GM21423 (cell line): ENCODE data around the gene GLG1.
"Not testable (repeated sequence)": the region's sequence is repeated elsewhere in the genome, so short reads cannot be mapped to it uniquely, and the experiment has no call there.

ENCODE experiments used
- ATAC-seq: cut with Tn5 transposase; IDR thresholded peaks from one replicate; pipeline ENCODE4 v1.9.1; 2021; ENCODE audit warnings: mild to moderate bottlenecking, moderate library complexity; ENCODE audit not compliant: unreplicated experiment

GLG1 gene

DNA sequence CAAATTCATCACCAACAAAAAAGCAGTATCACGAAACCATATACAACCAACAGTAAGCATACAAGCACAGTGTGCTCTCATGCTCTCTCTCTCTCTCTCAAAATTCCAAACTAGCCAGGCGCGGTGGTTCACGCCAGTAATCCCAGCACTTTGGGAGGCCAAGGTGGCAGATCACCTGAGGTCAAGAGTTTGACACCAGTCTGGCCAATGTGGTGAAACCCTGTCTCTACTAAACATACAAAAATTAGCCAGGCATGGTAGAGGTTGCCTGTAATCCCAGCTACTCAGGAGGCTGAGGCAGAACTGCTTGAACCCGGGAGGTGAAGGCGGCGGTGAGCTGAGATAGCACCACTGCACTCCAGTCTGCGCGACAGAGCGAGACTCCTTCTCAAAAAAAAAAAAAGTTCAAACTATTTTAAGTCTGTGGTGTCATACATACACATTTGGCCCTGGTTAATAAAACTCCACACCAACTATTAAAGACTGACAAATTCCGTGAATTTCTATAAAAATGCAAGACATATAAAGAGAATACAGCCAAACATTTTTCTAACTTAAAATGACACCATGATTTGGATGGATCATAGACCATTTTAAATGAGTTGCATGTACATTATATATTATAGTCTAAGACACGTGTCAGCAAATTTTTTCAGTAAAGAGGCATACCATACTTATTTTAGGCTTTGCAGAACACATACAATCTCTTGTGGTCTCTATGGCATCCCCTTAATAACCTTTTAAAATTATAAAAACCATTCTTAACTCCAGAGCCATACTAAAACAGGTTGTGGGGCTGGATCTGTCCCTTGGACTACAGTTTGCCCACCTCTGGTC is 30.9 kb downstream of the GLG1 start:
- no peak for ATAC-seq

- no peak for ATAC-seq
Measured at GRCh38 chr16:74575175-74575806, 31.6 kb downstream of the GLG1 start.

DNA sequence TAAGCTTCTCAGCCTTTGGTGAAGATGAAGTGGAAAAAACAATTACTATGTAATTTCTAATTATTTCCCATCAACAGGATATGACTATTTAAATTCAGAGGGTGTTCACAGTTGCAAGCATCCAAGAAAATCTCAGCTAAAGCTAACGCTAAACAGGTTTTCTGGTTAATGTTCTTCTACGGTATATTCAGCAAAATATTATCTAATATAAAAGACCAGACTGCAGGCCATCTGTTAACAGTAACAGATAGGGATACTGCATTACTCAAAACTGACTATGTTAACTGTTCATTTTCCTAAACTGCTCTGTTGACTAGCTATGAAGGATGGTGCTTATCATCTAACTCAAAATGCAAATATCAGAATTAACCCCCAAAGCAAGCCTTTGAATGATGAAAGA is 32.8 kb downstream of the GLG1 start:
- no peak for ATAC-seq

DNA sequence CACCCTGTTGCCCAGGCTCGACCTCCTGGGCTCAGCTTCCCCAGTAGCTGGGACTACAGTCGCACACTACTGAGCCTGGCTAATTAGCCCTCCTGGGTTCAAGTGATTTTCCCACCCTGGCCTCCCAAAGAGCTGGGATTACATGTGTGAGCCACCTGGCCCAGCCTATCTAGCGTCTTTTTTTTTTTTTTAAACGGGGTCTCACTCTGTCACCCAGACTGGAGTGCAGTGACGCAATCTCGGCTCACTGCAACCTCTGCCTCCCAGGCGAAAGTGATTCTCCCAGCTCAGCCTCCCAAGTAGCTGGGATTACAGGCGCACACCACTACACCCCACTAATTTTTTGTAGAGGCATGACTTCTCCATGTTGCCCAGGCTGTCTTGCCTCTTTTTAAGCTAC is 33.3 kb downstream of the GLG1 start:
- no peak for ATAC-seq

DNA sequence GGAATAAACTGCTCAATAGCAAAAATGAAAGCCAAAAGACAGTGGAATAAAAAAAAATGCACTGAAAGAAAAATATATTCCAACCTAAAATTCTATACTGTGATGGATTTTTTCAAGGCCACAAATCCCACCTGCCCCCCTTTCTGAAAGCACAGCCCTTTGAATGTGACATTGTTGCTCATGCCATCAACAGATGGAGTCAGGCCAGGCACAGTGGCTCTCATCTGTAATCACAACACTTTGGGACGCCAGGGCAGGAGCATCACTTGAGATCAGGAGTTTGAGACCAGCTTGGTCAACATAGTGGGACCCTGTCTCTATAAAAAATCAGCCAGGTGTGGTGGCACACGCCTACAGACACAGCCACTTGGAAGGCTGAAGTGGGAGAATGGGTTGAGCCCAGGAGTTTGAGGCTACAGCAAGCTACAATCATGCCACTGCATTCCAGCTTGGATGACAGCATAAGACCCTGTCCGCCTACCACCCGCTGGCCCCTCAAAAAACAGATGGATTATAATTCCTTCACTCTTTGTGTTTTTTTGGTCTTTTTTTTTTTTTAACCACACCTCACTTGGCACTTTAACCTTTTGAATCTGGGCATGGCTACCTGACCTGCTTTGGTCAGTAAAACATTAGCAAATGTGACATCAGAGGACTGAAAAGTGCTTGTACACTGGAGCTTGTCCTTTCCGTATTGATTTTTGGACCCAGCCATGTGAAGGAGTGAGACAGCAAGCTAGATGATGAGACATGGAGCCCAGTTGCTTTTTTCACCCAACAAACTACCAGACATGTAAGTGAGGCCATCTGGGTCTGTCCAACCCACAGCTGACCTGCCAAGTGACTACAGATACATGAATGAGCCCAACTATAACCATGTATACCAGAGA is 36.3 kb downstream of the GLG1 start:
- no peak for ATAC-seq

DNA sequence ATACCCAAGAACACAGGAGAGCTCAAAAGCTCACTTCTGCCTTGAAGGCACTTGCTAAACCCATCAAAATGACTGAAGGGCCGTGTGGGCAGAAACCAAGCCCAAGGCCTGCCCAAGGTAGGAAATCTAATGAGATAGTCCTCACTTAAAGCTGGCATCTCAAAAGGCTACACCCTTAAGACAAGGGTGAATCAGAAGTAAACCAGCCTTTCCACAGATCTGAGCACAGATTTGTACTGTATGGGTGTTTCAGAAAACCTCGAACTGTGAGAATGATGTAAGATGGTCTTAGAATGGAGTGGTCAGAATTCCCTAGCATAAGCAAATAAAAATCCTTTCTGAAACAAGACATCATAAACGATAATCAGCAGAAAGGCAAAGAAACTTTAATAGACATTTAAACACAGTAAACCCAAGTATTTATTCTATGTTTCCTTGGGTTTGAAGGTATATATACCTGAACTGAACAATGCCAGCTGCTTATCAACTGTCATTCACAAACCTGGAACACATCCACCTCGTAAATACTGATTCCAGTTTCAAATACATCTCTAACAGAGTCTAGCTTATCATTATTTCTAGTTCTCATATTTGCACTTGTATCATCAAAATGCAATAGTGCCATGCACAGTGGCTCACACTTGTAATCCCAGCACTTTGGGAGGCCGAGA is 37.8 kb downstream of the GLG1 start:
- ATAC-seq = no peak

DNA sequence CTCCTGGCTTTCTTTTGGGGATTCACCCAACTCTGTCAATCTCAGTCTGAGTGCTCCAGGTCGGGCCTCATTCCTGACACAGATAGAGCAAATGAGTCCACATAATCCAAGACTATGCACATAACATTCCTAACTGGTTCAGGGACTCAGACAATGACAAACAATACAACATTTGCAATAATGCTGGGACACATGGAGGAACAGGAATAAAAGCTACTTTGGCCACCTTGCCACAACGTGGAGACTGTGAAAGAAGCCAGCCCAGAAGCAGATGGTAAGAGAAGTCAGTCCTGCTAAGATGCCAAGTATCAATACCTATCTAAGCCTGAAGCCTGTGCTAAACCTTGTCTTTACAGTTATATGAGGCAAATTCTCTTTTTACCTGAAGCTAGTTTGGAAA is 39.0 kb downstream of the GLG1 start:
- no peak for ATAC-seq

DNA sequence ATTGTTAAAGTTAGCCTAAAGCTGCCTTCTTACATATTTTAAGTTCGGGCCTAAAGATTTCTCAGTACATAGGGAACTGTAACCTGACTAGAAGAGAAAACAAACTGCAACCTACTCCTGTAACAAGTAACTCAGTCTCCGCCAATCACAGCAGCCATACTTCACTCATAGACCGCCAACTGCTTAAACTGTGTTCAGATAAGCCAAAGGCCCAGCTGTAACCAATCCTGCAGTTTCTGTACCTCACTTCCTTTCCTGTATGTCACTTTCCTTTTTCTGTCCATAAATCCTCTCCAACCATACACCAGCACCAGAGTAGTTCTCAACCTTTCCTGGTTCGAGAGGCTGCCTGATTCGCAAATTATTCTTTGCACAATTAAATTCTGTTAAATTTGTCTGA is 41.5 kb downstream of the GLG1 start:
- ATAC-seq = no peak

GRCh38 chr16:74564451-74564984 is 42.4 kb downstream of the GLG1 start:
- no peak for ATAC-seq

DNA sequence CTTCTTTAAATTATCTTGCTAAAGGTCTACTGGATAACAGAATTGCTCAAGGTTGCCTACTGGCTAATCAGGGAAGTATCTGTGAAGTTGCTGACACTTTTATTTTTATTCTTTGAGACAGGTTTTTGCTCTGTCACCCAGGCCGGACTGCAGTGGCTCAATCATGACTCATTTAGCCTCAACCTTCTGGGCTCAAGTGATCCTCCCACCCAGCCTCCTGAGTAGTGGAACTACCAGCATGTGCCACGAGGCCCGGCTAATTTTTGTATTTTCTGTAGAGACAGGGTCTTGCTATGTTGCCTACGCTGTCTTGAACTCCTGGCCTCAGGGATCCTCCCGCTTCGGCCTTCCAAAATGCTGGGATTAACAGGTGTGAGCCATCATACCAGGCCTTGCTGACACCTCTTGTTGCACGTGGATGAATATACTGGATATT is 43.1 kb downstream of the GLG1 start:
- ATAC-seq = no peak

DNA sequence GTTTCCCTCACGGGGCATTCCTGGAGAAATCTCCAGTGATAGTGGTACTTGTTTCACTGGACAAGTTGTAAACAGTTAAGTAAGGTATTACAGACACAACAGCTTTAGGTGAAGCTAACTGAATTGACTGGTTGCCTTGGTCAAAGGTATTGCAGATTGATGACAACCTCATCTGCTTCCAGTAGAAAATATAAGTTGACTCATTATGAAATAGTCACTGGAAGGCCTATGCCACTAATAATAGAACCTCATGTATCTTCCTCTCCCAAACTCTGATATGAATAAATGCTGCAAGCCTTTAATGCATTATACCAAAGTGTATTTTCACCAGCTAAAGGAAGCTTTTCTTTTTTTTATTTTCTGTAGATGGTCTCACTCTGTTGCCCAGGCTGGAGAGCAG is 44.8 kb downstream of the GLG1 start:
- ATAC-seq = no peak

DNA sequence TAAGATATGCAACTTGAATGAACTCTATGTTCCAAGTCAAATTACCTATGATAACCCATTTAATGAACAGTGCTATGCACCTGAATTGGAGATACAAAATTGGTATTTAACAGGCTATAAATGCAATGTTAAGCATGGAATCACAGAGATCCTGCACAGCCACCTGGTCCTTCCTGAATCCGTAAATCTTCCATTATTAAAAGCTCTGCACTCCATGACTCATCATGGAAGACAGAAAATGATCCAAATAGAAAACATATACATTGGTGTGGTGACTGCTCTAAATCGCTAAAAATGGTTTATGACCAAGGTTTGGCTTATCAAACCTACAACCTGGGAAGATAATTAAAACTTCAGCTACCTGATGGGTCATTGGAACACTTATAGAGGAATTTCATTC is 45.3 kb downstream of the GLG1 start:
- ATAC-seq = no peak

GRCh38 chr16:74560912-74561311 is 46.0 kb downstream of the GLG1 start:
- ATAC-seq = no peak

DNA sequence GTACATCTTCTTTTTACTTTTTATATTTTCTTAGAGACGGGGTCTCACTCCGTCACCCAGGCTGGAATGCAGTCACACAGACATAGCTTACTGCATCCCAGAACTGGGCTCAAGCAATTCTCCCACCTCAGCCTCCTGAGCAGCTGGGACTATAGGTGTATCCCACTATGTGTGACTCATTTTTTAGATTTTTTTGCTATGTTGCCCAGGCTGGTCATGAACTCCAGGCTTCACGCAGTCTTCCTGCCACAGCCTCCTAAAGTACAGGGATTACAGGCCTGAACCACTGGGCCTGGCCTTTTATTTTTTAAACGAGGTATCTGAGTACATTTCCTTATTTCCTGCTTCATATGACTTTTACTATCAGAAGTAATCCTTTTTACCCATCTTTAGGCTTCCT is 48.0 kb downstream of the GLG1 start:
- no peak for ATAC-seq

GRCh38 chr16:74557275-74557674 is 49.6 kb downstream of the GLG1 start:
- no peak for ATAC-seq

- no peak for ATAC-seq
Measured at GRCh38 chr16:74556375-74556922, 50.5 kb downstream of the GLG1 start.

DNA sequence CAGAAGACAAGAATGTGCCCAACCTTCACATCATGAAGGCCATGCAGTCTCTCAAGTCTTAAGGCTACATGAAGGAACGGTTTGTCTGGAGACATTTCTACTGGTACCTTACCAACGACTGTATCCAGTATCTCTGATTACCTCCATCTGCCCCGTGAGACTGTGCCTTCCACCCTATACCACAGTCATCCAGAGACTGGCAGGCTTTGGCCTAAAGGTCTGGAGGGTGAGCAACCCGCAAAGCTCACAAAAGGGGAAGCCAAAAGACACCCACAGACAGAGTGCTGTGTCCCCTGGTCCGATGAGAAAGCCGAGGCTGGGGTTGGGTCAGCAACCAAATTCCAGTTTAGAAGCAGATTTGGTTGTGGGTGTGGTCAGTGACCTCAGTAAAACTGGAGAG is 54.6 kb downstream of the GLG1 start:
- not testable (repeated sequence) for ATAC-seq

GRCh38 chr16:74550227-74551019 is 56.5 kb downstream of the GLG1 start:
- not testable (repeated sequence) for ATAC-seq

DNA sequence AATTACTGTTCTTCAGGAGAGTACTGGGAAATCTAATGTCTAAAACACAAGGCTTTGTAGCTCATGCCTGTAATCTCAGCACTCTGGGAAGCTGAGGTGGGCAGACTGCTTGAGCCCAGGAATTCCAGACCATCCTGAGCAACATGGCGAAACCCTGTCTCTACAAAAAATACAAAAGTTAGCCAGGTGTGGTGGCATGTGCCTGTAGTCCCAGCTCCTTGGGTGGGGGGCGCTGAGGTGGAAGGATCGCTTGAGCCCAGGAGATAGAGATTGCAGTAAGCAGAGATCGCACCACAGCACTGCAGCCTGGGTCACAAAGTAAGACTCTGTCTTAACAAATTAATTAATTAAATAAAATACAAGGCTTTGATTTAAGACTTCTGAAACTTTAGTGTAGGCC is 60.8 kb downstream of the GLG1 start:
- not testable (repeated sequence) for ATAC-seq
